Esophagus muscularis mucosa (tissue), 4 donors: ENCODE results near the gene LGSN. TPM values are rescaled to one million over a fixed set of nuclear protein-coding genes. Genes with fewer than 3 reads are reported as not detected.

Experiments used
- DNase-seq: peaks from one replicate; pipeline ENCODE4 v3.0.0-alpha.2; 2017; ENCODE audit errors: extremely low spot score
- H3K27ac ChIP-seq, 4 donors: fragments of 200-600 bp; sonication (generic); replicated peaks in 1 of 4; 1 replicate in 3 of 4; 2 replicates in 1 of 4; pipeline ENCODE4 v1.5.1; 2016 to 2019; ENCODE audit warnings: mild to moderate bottlenecking in 1 of 4
- H3K27me3 ChIP-seq, 4 donors: fragments of 200-600 bp; sonication (generic); one replicate each; pipeline versions ENCODE4 v1.5.1 to v1.6.0; 2016 to 2019
- H3K36me3 ChIP-seq, 4 donors: fragments of 200-600 bp; sonication (generic); one replicate each; pipeline ENCODE4 v1.5.1; 2016 to 2019
- H3K4me1 ChIP-seq, 4 donors: fragments of 200-600 bp; sonication (generic); one replicate each; pipeline ENCODE4 v1.5.1; 2016 to 2019
- H3K4me3 ChIP-seq, 4 donors: fragments of 200-600 bp; sonication (generic); 1 replicate in 2 of 4; 2 replicates in 2 of 4; pipeline ENCODE4 v1.5.1; 2016 to 2019; ENCODE audit warnings: mild to moderate bottlenecking in 4 of 4, moderate library complexity in 1 of 4
- H3K9me3 ChIP-seq, 4 donors: fragments of 200-600 bp; sonication (generic); 1 replicate in 3 of 4; 2 replicates in 1 of 4; pipeline ENCODE4 v1.5.1; 2016 to 2019
- CTCF ChIP-seq, 3 experiments: fragments of 200-600 bp in 2 of 3; fragments of 450-650 bp in 1 of 3; sonication (generic) in 2 of 3; IDR thresholded peaks; one replicate each; pipeline ENCODE4 v1.5.1; 2017 to 2019; ENCODE audit warnings: antibody characterized with exemption in 3 of 3, mild to moderate bottlenecking in 2 of 3, moderate library complexity in 1 of 3
- EP300 ChIP-seq: sonication (generic); formaldehyde crosslinking; IDR thresholded peaks from one replicate; pipeline ENCODE4 v1.6.1; 2017; ENCODE audit warnings: antibody characterized with exemption
- POLR2A ChIP-seq: fragments of 450-650 bp; IDR thresholded peaks from one replicate; pipeline ENCODE4 v1.6.1; 2017; ENCODE audit warnings: antibody characterized with exemption, moderate library complexity, mild to moderate bottlenecking, low read depth
- POLR2AphosphoS5 ChIP-seq, 2 donors: sonication (generic); formaldehyde crosslinking; IDR thresholded peaks; one replicate each; pipeline ENCODE4 v1.6.1; 2017; ENCODE audit warnings: antibody characterized with exemption in 2 of 2
- WGBS: methylation state at CpG from one replicate; pipeline ENCODE4 v1.1.5; 2018; 5-methylcytosine and 5-hydroxymethylcytosine counted together
- intact Hi-C: fragments of 100-400 bp; cut with DNase I; formaldehyde crosslinking; loops from one replicate; pipeline ENCODE4 v1.15.1; 2023
- total RNA-seq, 4 donors: library from RNA; depleted of rRNA; stranded (reverse); fragments of >200 nt; gene quantifications; one replicate each; pipeline versions ENCODE4 v1.1.0 to v1.2.1, GENCODE V29; 2016

LGSN gene
- total RNA-seq, 4 donors from 2014 or later = not detected

DNA sequence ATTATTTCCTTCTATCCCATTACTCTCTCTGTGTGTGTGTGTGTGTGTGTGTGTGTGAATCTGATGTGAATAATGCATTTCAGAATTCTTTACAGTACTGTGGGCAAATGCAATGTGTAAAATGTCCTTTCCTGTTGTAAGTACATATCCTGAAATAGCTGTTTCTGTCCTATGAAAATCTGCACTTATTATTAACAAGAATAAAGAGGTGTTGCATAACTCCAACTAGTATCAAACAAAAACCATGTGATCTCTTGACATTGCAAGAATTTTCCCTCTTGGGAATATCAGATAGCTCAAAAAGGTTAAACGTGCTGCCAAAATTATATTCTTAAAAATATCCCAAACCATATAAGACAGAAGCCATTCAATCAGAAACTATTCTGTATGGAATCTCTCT is 52.0 kb downstream of the LGSN start:
- Histone ChIP-seq H3K27ac (no peak overlapping the region), H3K4me3 (no peak overlapping the region), H3K4me1 (no peaks in the 10 kb centered on the region), H3K9me3 (no peaks in the 10 kb centered on the region), H3K36me3 (no peaks in the 10 kb centered on the region), H3K27me3 (no peaks in the 10 kb centered on the region)
- intact Hi-C loops = no loop called here
- WGBS = 30% methylated on average over 1 of the region's 1 CpG
- TF ChIP-seq EP300 (no peak), CTCF (IDR thresholded peaks at IDR 0.05) (no peak), POLR2AphosphoS5 (IDR thresholded peaks at IDR 0.05) (no peak), POLR2A (no peak)
- no peak for DNase-seq

- Histone ChIP-seq H3K36me3 (no peaks in the 10 kb centered on the region), H3K4me1 (no peaks in the 10 kb centered on the region), H3K27ac (no peak overlapping the region), H3K4me3 (no peak overlapping the region), H3K9me3 (no peaks in the 10 kb centered on the region), H3K27me3 (no peaks in the 10 kb centered on the region)
- DNase-seq = no peak
- TF ChIP-seq EP300 (no peak), CTCF (IDR thresholded peaks at IDR 0.05) (no peak), POLR2A (no peak), POLR2AphosphoS5 (IDR thresholded peaks at IDR 0.05) (no peak)
- intact Hi-C loops = no loop called here
- 67% methylated on average over 4 of the region's 4 CpGs for WGBS
These were observed 52.7 kb downstream of the LGSN start for GRCh38 chr6:63267046-63267445.

- WGBS = 28% methylated on average over 3 of the region's 3 CpGs
- Histone ChIP-seq H3K9me3 (no peaks in the 10 kb centered on the region), H3K27ac (no peak overlapping the region), H3K4me3 (no peak overlapping the region), H3K27me3 (no peaks in the 10 kb centered on the region), H3K4me1 (no peaks in the 10 kb centered on the region), H3K36me3 (no peaks in the 10 kb centered on the region)
- TF ChIP-seq CTCF (IDR thresholded peaks at IDR 0.05) (no peak), EP300 (no peak), POLR2A (no peak), POLR2AphosphoS5 (IDR thresholded peaks at IDR 0.05) (no peak)
- no peak for DNase-seq
- intact Hi-C loops = no loop called here
These were observed 56.3 kb downstream of the LGSN start for GRCh38 chr6:63263444-63263843.

DNA sequence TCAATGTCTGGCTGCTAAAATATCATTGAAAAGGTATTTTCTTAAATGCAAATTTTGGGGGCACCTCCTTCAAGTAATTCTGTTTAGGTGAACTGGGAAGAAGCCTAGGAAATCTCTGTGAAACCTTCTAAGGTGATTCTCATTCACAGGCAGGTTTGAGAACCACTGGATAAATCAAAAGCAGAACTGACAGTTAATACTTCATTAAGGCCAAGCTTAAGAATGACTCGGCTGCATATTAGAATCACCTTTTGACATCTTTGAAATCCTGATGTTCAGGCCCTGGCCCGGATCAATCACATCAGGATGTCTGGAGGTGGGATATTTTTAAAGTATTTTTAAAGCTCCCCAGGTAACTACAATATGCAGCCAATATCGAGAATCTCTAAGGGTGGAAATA is 58.0 kb downstream of the LGSN start:
- no peak overlapping the region for H3K4me3 ChIP-seq
- intact Hi-C loops = no loop called here
- TF ChIP-seq CTCF (IDR thresholded peaks at IDR 0.05) (no peak), POLR2AphosphoS5 (IDR thresholded peaks at IDR 0.05) (no peak), POLR2A (no peak), EP300 (no peak)
- DNase-seq = no peak
- no peaks in the 10 kb centered on the region for H3K4me1 ChIP-seq
- 82% methylated on average over 3 of the region's 3 CpGs for WGBS
- H3K27ac ChIP-seq = no peak overlapping the region
- no peaks in the 10 kb centered on the region for H3K36me3 ChIP-seq
- no peaks in the 10 kb centered on the region for H3K27me3 ChIP-seq
- no peaks in the 10 kb centered on the region for H3K9me3 ChIP-seq

GRCh38 chr6:63259153-63259552 is 60.6 kb downstream of the LGSN start:
- TF ChIP-seq POLR2AphosphoS5 (IDR thresholded peaks at IDR 0.05) = no peak
- no peak for TF ChIP-seq POLR2A
- no peak for TF ChIP-seq CTCF (IDR thresholded peaks at IDR 0.05)
- TF ChIP-seq EP300 = no peak
- H3K27ac ChIP-seq = no peak overlapping the region
- DNase-seq = no peak
- H3K4me1 ChIP-seq = no peaks in the 10 kb centered on the region
- no peak overlapping the region for H3K4me3 ChIP-seq
- intact Hi-C loops = no loop called here
- H3K36me3 ChIP-seq = no peaks in the 10 kb centered on the region
- H3K9me3 ChIP-seq = no peaks in the 10 kb centered on the region
- H3K27me3 ChIP-seq = no peaks in the 10 kb centered on the region
